H9 (cell line): ENCODE results near the gene SUFU. TPM values are rescaled to one million over a fixed set of nuclear protein-coding genes. Genes with fewer than 3 reads are reported as not detected.

Source experiments
- DNase-seq: peaks from one replicate; pipeline ENCODE4 v3.0.0-alpha.2; 2017
- H2AFZ ChIP-seq: one replicate; pipeline ENCODE4 v1.6.1; 2013; ENCODE audit warnings: mild to moderate bottlenecking, low read length, control low read depth, moderate library complexity
- H2AK5ac ChIP-seq: 2 replicates; pipeline ENCODE4 v1.6.1; 2013; ENCODE audit warnings: low read length, control low read depth, mixed read lengths; ENCODE audit not compliant: insufficient read length
- H2BK120ac ChIP-seq: one replicate; pipeline ENCODE4 v1.6.1; 2013; ENCODE audit warnings: low read depth, mild to moderate bottlenecking, low read length, control low read depth, inconsistent platforms; ENCODE audit not compliant: poor library complexity, severe bottlenecking
- H2BK12ac ChIP-seq: 2 replicates; pipeline ENCODE4 v1.6.1; 2013; ENCODE audit warnings: low read length, control low read depth, mixed read lengths, low read depth; ENCODE audit not compliant: insufficient read length
- H2BK15ac ChIP-seq: 2 replicates; pipeline ENCODE4 v1.6.1; 2013; ENCODE audit warnings: low read depth, low read length, control low read depth
- H2BK20ac ChIP-seq: one replicate; pipeline ENCODE4 v1.6.1; 2013; ENCODE audit warnings: low read depth, mild to moderate bottlenecking, low read length, control low read depth, inconsistent platforms; ENCODE audit not compliant: poor library complexity, severe bottlenecking
- H2BK5ac ChIP-seq: 2 replicates; pipeline ENCODE4 v1.6.1; 2013; ENCODE audit warnings: low read length, control low read depth, mixed read lengths; ENCODE audit not compliant: insufficient read length
- H3K14ac ChIP-seq: 2 replicates; pipeline ENCODE4 v1.6.1; 2013; ENCODE audit warnings: low read length, control low read depth; ENCODE audit not compliant: insufficient read depth
- H3K18ac ChIP-seq: 2 replicates; pipeline ENCODE4 v1.6.1; 2013; ENCODE audit warnings: low read depth, mild to moderate bottlenecking, mixed read lengths, low read length, control low read depth; ENCODE audit not compliant: insufficient read length
- H3K23ac ChIP-seq: 2 replicates; pipeline ENCODE4 v1.6.1; 2013; ENCODE audit warnings: low read length, control low read depth, mixed read lengths, low read depth; ENCODE audit not compliant: insufficient read length
- H3K23me2 ChIP-seq: 2 replicates; pipeline ENCODE4 v1.6.1; 2013; ENCODE audit warnings: low read depth, mild to moderate bottlenecking, mixed read lengths, low read length, control low read depth; ENCODE audit not compliant: insufficient read length, poor library complexity, severe bottlenecking
- H3K27ac ChIP-seq: 2 replicates; pipeline ENCODE4 v1.5.1; 2013; ENCODE audit warnings: low read length, control low read depth, mixed read lengths, low read depth; ENCODE audit not compliant: insufficient read length
- H3K27me3 ChIP-seq: 2 replicates; pipeline ENCODE4 v1.6.1; 2013; ENCODE audit warnings: low read length, control low read depth, inconsistent platforms; ENCODE audit not compliant: insufficient read depth
- H3K4ac ChIP-seq: 2 replicates; pipeline ENCODE4 v1.6.1; 2013; ENCODE audit warnings: low read depth, mild to moderate bottlenecking, control low read depth, inconsistent platforms, low read length, moderate library complexity
- H3K4me1 ChIP-seq: 2 replicates; pipeline ENCODE4 v1.6.1; 2013; ENCODE audit warnings: low read length, control low read depth, inconsistent platforms; ENCODE audit not compliant: insufficient read depth
- H3K4me2 ChIP-seq: 2 replicates; pipeline ENCODE4 v1.6.1; 2013; ENCODE audit warnings: low read length, control low read depth, mixed read lengths; ENCODE audit not compliant: insufficient read length, insufficient read depth
- H3K56ac ChIP-seq: 2 replicates; pipeline ENCODE4 v1.6.1; 2013; ENCODE audit warnings: low read depth, mild to moderate bottlenecking, mixed read lengths, low read length, control low read depth; ENCODE audit not compliant: insufficient read length
- H3K79me1 ChIP-seq: 2 replicates; pipeline ENCODE4 v1.6.1; 2013; ENCODE audit warnings: low read depth, mild to moderate bottlenecking, moderate library complexity, low read length, control low read depth, inconsistent platforms; ENCODE audit not compliant: insufficient read depth, poor library complexity, severe bottlenecking
- H3K79me2 ChIP-seq: 2 replicates; pipeline ENCODE4 v1.6.1; 2013; ENCODE audit warnings: low read length, control low read depth, inconsistent platforms; ENCODE audit not compliant: insufficient read depth
- H3K9ac ChIP-seq: 2 replicates; pipeline ENCODE4 v1.6.1; 2013; ENCODE audit warnings: low read length, control low read depth, mixed read lengths; ENCODE audit not compliant: insufficient read length; ENCODE audit errors: extremely low read depth
- H3K9me3 ChIP-seq: one replicate; pipeline ENCODE4 v1.6.1; 2013; ENCODE audit warnings: low read depth, low read length, inconsistent platforms; ENCODE audit not compliant: control insufficient read depth
- H3T11ph ChIP-seq: one replicate; pipeline ENCODE4 v1.6.1; 2013; ENCODE audit warnings: mild to moderate bottlenecking, low read length, control low read depth, inconsistent platforms
- H4K20me1 ChIP-seq: one replicate; pipeline ENCODE4 v1.6.1; 2013; ENCODE audit not compliant: control insufficient read depth, insufficient read length, insufficient read depth
- H4K5ac ChIP-seq: 2 replicates; pipeline ENCODE4 v1.6.1; 2013; ENCODE audit warnings: low read depth, mild to moderate bottlenecking, mixed read lengths, low read length, control low read depth; ENCODE audit not compliant: insufficient read length
- H4K8ac ChIP-seq: replicated peaks from 2 replicates; pipeline ENCODE4 v1.6.1; 2013; ENCODE audit warnings: low read length, control low read depth, mixed read lengths, low read depth; ENCODE audit not compliant: insufficient read length
- H4K91ac ChIP-seq: 2 replicates; pipeline ENCODE4 v1.6.1; 2013; ENCODE audit warnings: low read depth, mild to moderate bottlenecking, moderate library complexity, mixed read lengths, low read length, control low read depth; ENCODE audit not compliant: insufficient read length
- H3K27ac Mint-ChIP-seq, 3 experiments: 2 replicates in 2 of 3; 3 replicates in 1 of 3; pipeline ENCODE4 v1.8.0; 2020 to 2021; ENCODE audit warnings: mixed read lengths in 3 of 3, mild to moderate bottlenecking in 1 of 3, moderate library complexity in 1 of 3
- H3K27me3 Mint-ChIP-seq: 2 replicates; pipeline ENCODE4 v1.8.0; 2021; ENCODE audit warnings: low read depth, mild to moderate bottlenecking, moderate library complexity, mixed read lengths
- H3K36me3 Mint-ChIP-seq, 3 experiments: 2 replicates in 2 of 3; 3 replicates in 1 of 3; pipeline ENCODE4 v1.8.0; 2020 to 2021; ENCODE audit warnings: low read depth in 3 of 3, mixed read lengths in 3 of 3; ENCODE audit not compliant: insufficient read depth in 1 of 3
- H3K4me1 Mint-ChIP-seq, 2 experiments: 2 replicates each; pipeline ENCODE4 v1.8.0; 2020; ENCODE audit warnings: mixed read lengths in 2 of 2
- H3K4me3 Mint-ChIP-seq, 2 experiments: 2 replicates in 1 of 2; 3 replicates in 1 of 2; pipeline ENCODE4 v1.8.0; 2020 to 2021; ENCODE audit warnings: mild to moderate bottlenecking in 2 of 2, mixed read lengths in 2 of 2, moderate library complexity in 1 of 2
- H3K9me3 Mint-ChIP-seq, 2 experiments: 2 replicates in 1 of 2; 3 replicates in 1 of 2; pipeline ENCODE4 v1.8.0; 2020; ENCODE audit warnings: mild to moderate bottlenecking in 2 of 2, mixed read lengths in 2 of 2, moderate library complexity in 1 of 2
- CTCF ChIP-seq: fragments of 200-600 bp; sonication (generic); conservative IDR thresholded peaks from 3 replicates; pipeline ENCODE4 v1.8.0; 2021; ENCODE audit warnings: antibody characterized with exemption, mild to moderate bottlenecking
- WGBS: extraction: QIAGEN DNeasy Blood & Tissue Kit; methylation state at CpG from one replicate; pipeline ENCODE4 v1.1.7; 2013; ENCODE audit warnings: missing lambda C conversion rate, low lambda C conversion rate, mixed read lengths; ENCODE audit not compliant: insufficient read length; ENCODE audit errors: extremely low coverage; 5-methylcytosine and 5-hydroxymethylcytosine counted together
- total RNA-seq: library from RNA; stranded (reverse); gene quantifications from 2 replicates; pipeline ENCODE4 v1.2.1, GENCODE V29; 2021

Gene SUFU
- total RNA-seq, 1 experiment from 2014 or later = 9.5 TPM

DNA sequence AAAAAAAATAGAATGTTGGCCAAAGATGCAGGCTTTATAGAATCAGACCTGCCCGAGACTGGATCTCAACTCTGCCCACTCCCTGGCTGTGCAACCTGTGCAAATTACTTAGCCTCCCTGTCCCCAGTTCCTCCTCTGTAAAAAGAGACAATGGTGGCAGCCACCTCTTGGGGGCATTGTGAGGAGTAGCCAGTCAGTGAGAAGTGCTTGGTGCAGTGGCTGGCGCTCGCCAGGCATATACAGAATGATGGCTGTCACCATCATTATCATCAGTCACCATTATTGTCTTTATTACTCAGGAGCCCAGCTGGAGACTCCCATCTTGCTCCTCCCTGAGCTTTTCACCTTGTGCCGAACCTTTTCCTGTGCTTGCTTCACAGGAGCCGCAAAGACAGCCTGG, 111.1 kb downstream of the SUFU start:
- H3K9me3 Mint-ChIP-seq = no peaks in the 10 kb centered on the region
- Histone ChIP-seq H4K5ac (no peak overlapping the region), H2AK5ac (no peak overlapping the region), H4K91ac (no peak overlapping the region), H3K27ac (no peak overlapping the region), H2BK12ac (no peak overlapping the region), H2BK15ac (no peak overlapping the region), H3K9ac (no peak overlapping the region), H3T11ph (no peak overlapping the region), H3K18ac (no peak overlapping the region), H3K4me2 (no peak overlapping the region), H3K79me2 (no peaks in the 10 kb centered on the region), H3K14ac (no peak overlapping the region), H3K9me3 (no peaks in the 10 kb centered on the region), H2AFZ (no peak overlapping the region), H2BK5ac (no peak overlapping the region), H2BK120ac (no peak overlapping the region), H2BK20ac (no peak overlapping the region), H3K23ac (no peak overlapping the region), H4K20me1 (no peaks in the 10 kb centered on the region), H3K27me3 (no peaks in the 10 kb centered on the region), H3K4me1 (no peaks in the 10 kb centered on the region), H3K23me2 (no peaks in the 10 kb centered on the region), H3K4ac (no peak overlapping the region), H4K8ac (no peak overlapping the region), H3K79me1 (no peaks in the 10 kb centered on the region), H3K56ac (no peak overlapping the region)
- no peak for TF ChIP-seq CTCF
- H3K27ac Mint-ChIP-seq = peak overlapping the region in 1 of 3 experiments; percentile 82; a peak in 1 of 7 replicates
- no CpG with 5 or more reads among the region's 5 CpGs for WGBS
- H3K36me3 Mint-ChIP-seq = peaks cover 3 to 8% (median 8%) of the 10 kb centered on the region in 3 experiments; a peak in 6 of 7 replicates
- no peak for DNase-seq
- peaks cover 15 to 31% of the 10 kb centered on the region in 2 experiments for H3K4me1 Mint-ChIP-seq
- no peaks in the 10 kb centered on the region for H3K27me3 Mint-ChIP-seq
- no peak overlapping the region for H3K4me3 Mint-ChIP-seq
